Left lung (tissue), 10 donors: ENCODE measurements around the gene SNX2. TPM values are rescaled to one million over a fixed set of nuclear protein-coding genes. Genes with fewer than 3 reads are reported as not detected.

Source experiments
- ATAC-seq: fragments of 200-7000 bp; cut with Tn5 transposase; one replicate; pipeline ENCODE4 v1.9.1; 2020; ENCODE audit warnings: moderate library complexity
- DNase-seq, 4 donors: peaks; one replicate each; pipeline ENCODE4 v3.0.0-alpha.2; 2013 to 2020
- H3K27ac ChIP-seq, 2 donors: fragments of 200-600 bp; sonication (generic) in 1 of 2; one replicate each; pipeline versions ENCODE4 v1.5.0 to v1.8.0; 2020 to 2021
- H3K27me3 ChIP-seq, 2 donors: fragments of 200-600 bp; sonication (generic) in 1 of 2; one replicate each; pipeline versions ENCODE4 v1.5.0 to v1.8.0; 2020 to 2021
- H3K36me3 ChIP-seq, 2 donors: fragments of 200-600 bp; sonication (generic) in 1 of 2; one replicate each; pipeline versions ENCODE4 v1.5.0 to v1.8.0; 2020 to 2021
- H3K4me1 ChIP-seq, 2 donors: fragments of 200-600 bp; one replicate each; pipeline ENCODE4 v1.8.0; 2021
- H3K4me3 ChIP-seq, 2 donors: fragments of 200-600 bp; sonication (generic) in 1 of 2; one replicate each; pipeline versions ENCODE4 v1.5.0 to v1.8.0; 2020 to 2021; ENCODE audit warnings: mild to moderate bottlenecking in 1 of 2
- H3K9me3 ChIP-seq, 2 donors: fragments of 200-600 bp; sonication (generic) in 1 of 2; one replicate each; pipeline versions ENCODE4 v1.5.0 to v1.8.0; 2020 to 2021
- CTCF ChIP-seq, 2 donors: fragments of 200-600 bp; sonication (generic) in 1 of 2; IDR thresholded peaks; one replicate each; pipeline versions ENCODE4 v1.5.0 to v1.8.0; 2021; ENCODE audit warnings: antibody characterized with exemption in 2 of 2
- intact Hi-C, 2 donors: fragments of 100-400 bp; cut with DNase I; formaldehyde crosslinking; loops; one replicate each; pipeline versions ENCODE4 v1.11.2 to v1.14.2; 2022
- polyA plus RNA-seq, 6 donors: library from polyadenylated mRNA; unstranded; fragments of 120-200 nt; gene quantifications; one replicate each; pipeline ENCODE4 v1.2.1, GENCODE V29; 2013; ENCODE audit not compliant: insufficient read length in 6 of 6
- total RNA-seq, 2 donors: library from RNA; stranded (reverse); fragmentation: NEBNext Ultra II Directional; extraction: Animal tissue kit (Norgen Biotek cat#: 25700); gene quantifications; one replicate each; pipeline ENCODE4 v1.2.1, GENCODE V29; 2021
- donor health status: DM: no; HTN: yes; CAD: no.
- donor health status: DM: no; HTN: no; CAD: no.

SNX2 gene
- total and polyA plus RNA-seq, 8 donors = 85.1 to 128 (median 101) TPM

- TF ChIP-seq CTCF (IDR thresholded peaks at IDR 0.05) = no peak
- Histone ChIP-seq H3K27me3 (no peaks in the 10 kb centered on the region), H3K36me3 (peaks cover 0 to 5% of the 10 kb centered on the region in 2 donors), H3K4me3 (no peak overlapping the region), H3K4me1 (peaks cover 4 to 7% of the 10 kb centered on the region in 2 donors), H3K9me3 (no peaks in the 10 kb centered on the region), H3K27ac (no peak overlapping the region)
- intact Hi-C loops = no loop called here
- DNase-seq (no peak), ATAC-seq (no peak)
These were observed 95.5 kb downstream of the SNX2 start for GRCh38 chr5:122870219-122870856.

- no peak for ATAC-seq
These were observed 96.8 kb downstream of the SNX2 start for GRCh38 chr5:122871661-122872060.

GRCh38 chr5:122874179-122874875 is 99.4 kb downstream of the SNX2 start:
- H3K27me3 ChIP-seq = no peaks in the 10 kb centered on the region
- TF ChIP-seq CTCF (IDR thresholded peaks at IDR 0.05) = no peak
- no peaks in the 10 kb centered on the region for H3K36me3 ChIP-seq
- ATAC-seq (peak; percentile 86), DNase-seq (no peak)
- peaks cover 4 to 7% of the 10 kb centered on the region in 2 donors for H3K4me1 ChIP-seq
- intact Hi-C loops = no loop called here
- no peak overlapping the region for H3K4me3 ChIP-seq
- H3K27ac ChIP-seq = no peak overlapping the region
- no peaks in the 10 kb centered on the region for H3K9me3 ChIP-seq

More at GRCh38 chr5:122871661-122872060, 96.8 kb downstream of the SNX2 start:
- no peak for DNase-seq
- Histone ChIP-seq H3K27ac (no peak overlapping the region), H3K4me1 (peaks cover 4 to 7% of the 10 kb centered on the region in 2 donors), H3K27me3 (no peaks in the 10 kb centered on the region), H3K4me3 (no peak overlapping the region), H3K36me3 (no peaks in the 10 kb centered on the region), H3K9me3 (no peaks in the 10 kb centered on the region)
- no peak for TF ChIP-seq CTCF (IDR thresholded peaks at IDR 0.05)
- intact Hi-C loops = no loop called here

- ATAC-seq (no peak), DNase-seq (no peak)
- H3K27me3 ChIP-seq = no peaks in the 10 kb centered on the region
- H3K27ac ChIP-seq = no peak overlapping the region
- peaks cover 4 to 7% of the 10 kb centered on the region in 2 donors for H3K4me1 ChIP-seq
- no peak overlapping the region for H3K4me3 ChIP-seq
- intact Hi-C loops = no loop called here
- no peaks in the 10 kb centered on the region for H3K36me3 ChIP-seq
- no peaks in the 10 kb centered on the region for H3K9me3 ChIP-seq
- TF ChIP-seq CTCF (IDR thresholded peaks at IDR 0.05) = no peak
These were observed 102.6 kb downstream of the SNX2 start for GRCh38 chr5:122877518-122877917.

GRCh38 chr5:122879076-122879475 is 104.2 kb downstream of the SNX2 start:
- Histone ChIP-seq H3K27me3 (no peaks in the 10 kb centered on the region), H3K4me3 (no peak overlapping the region), H3K27ac (no peak overlapping the region), H3K9me3 (no peaks in the 10 kb centered on the region), H3K36me3 (no peaks in the 10 kb centered on the region), H3K4me1 (peaks cover 4 to 5% of the 10 kb centered on the region in 2 donors)
- no peak for ATAC-seq
- TF ChIP-seq CTCF (IDR thresholded peaks at IDR 0.05) = no peak
- intact Hi-C loops = no loop called here
- no peak for DNase-seq
